CD14-positive monocyte (primary cell): ENCODE results near the gene GRIA3. TPM values are rescaled to one million over a fixed set of nuclear protein-coding genes. Genes with fewer than 3 reads are reported as not detected.

Experiments
- DNase-seq, 3 donors: peaks; one replicate each; pipeline ENCODE4 v3.0.0-alpha.2; 2011 to 2022
- H2AFZ ChIP-seq: 2 replicates; pipeline ENCODE4 v1.6.0; 2012; ENCODE audit warnings: mild to moderate bottlenecking, low read depth, low read length, inconsistent platforms; ENCODE audit not compliant: insufficient read depth, poor library complexity, severe bottlenecking
- H3K27ac ChIP-seq, 2 donors: 1 replicate in 1 of 2; 2 replicates in 1 of 2; pipeline ENCODE4 v1.5.1; 2012 to 2013; ENCODE audit warnings: low read length in 2 of 2, control low read depth in 1 of 2, inconsistent platforms in 1 of 2, low read depth in 1 of 2, mild to moderate bottlenecking in 1 of 2
- H3K27me3 ChIP-seq, 2 donors: one replicate each; pipeline versions ENCODE4 v1.6.0 to v1.6.1; 2011 to 2013; ENCODE audit warnings: low read length in 2 of 2; ENCODE audit not compliant: control insufficient read depth in 2 of 2, insufficient read depth in 2 of 2
- H3K36me3 ChIP-seq, 2 donors: replicated peaks in 1 of 2; 1 replicate in 1 of 2; 2 replicates in 1 of 2; pipeline versions ENCODE4 v1.5.1 to v1.6.1; 2012 to 2013; ENCODE audit warnings: low read length in 2 of 2, control low read depth in 1 of 2, inconsistent platforms in 1 of 2, mild to moderate bottlenecking in 1 of 2; ENCODE audit not compliant: insufficient read depth in 2 of 2, control insufficient read depth in 1 of 2
- H3K4me1 ChIP-seq, 2 donors: 1 replicate in 1 of 2; 2 replicates in 1 of 2; pipeline versions ENCODE4 v1.5.1 to v1.6.1; 2012 to 2013; ENCODE audit warnings: low read length in 2 of 2, control low read depth in 1 of 2, inconsistent platforms in 1 of 2, mild to moderate bottlenecking in 1 of 2, moderate library complexity in 1 of 2; ENCODE audit not compliant: insufficient read depth in 2 of 2, control insufficient read depth in 1 of 2
- H3K4me2 ChIP-seq: replicated peaks from 2 replicates; pipeline ENCODE3; 2012; ENCODE audit warnings: low read length, moderate library complexity, mild to moderate bottlenecking; ENCODE audit not compliant: poor library complexity, severe bottlenecking; ENCODE audit errors: extremely low read depth
- H3K4me3 ChIP-seq, 3 experiments: fragments of 200-600 bp in 1 of 3; sonication (generic) in 1 of 3; replicated peaks in 1 of 3; 1 replicate in 2 of 3; 2 replicates in 1 of 3; pipeline ENCODE4 v1.5.1; 2011 to 2013; ENCODE audit warnings: low read length in 3 of 3, mild to moderate bottlenecking in 3 of 3, control low read depth in 2 of 3, low read depth in 2 of 3, inconsistent platforms in 1 of 3, moderate library complexity in 1 of 3
- H3K79me2 ChIP-seq: 2 replicates; pipeline ENCODE4 v1.6.0; 2012; ENCODE audit warnings: mild to moderate bottlenecking, control low read depth, inconsistent platforms, low read length, moderate library complexity; ENCODE audit not compliant: insufficient read depth
- H3K9ac ChIP-seq: 2 replicates; pipeline ENCODE4 v1.6.0; 2017; ENCODE audit warnings: low read length, mild to moderate bottlenecking; ENCODE audit not compliant: insufficient read depth, poor library complexity, severe bottlenecking
- H3K9me3 ChIP-seq, 2 donors: replicated peaks in 1 of 2; 1 replicate in 1 of 2; 2 replicates in 1 of 2; pipeline versions ENCODE4 v1.5.1 to v1.6.1; 2012 to 2013; ENCODE audit warnings: low read length in 2 of 2, control low read depth in 1 of 2; ENCODE audit not compliant: control insufficient read depth in 1 of 2, insufficient read depth in 1 of 2
- H4K20me1 ChIP-seq: 2 replicates; pipeline ENCODE4 v1.6.0; 2012; ENCODE audit warnings: mild to moderate bottlenecking, low read length, control low read depth, moderate library complexity; ENCODE audit not compliant: insufficient read depth
- H3K27ac Mint-ChIP-seq, 7 donors: one replicate each; pipeline ENCODE4 v1.8.0; 2020; ENCODE audit warnings: mild to moderate bottlenecking in 7 of 7, mixed read lengths in 7 of 7, moderate library complexity in 6 of 7, inconsistent platforms in 2 of 7
- H3K27me3 Mint-ChIP-seq, 3 donors: one replicate each; pipeline ENCODE4 v1.8.0; 2021 to 2022; ENCODE audit warnings: low read depth in 3 of 3, mild to moderate bottlenecking in 3 of 3, mixed read lengths in 3 of 3, moderate library complexity in 3 of 3, inconsistent platforms in 1 of 3
- H3K36me3 Mint-ChIP-seq, 2 donors: one replicate each; pipeline ENCODE4 v1.8.0; 2020; ENCODE audit warnings: mixed read lengths in 2 of 2, inconsistent platforms in 1 of 2, mild to moderate bottlenecking in 1 of 2
- H3K4me1 Mint-ChIP-seq: one replicate; pipeline ENCODE4 v1.8.0; 2020; ENCODE audit warnings: mild to moderate bottlenecking, mixed read lengths
- H3K4me3 Mint-ChIP-seq, 2 donors: one replicate each; pipeline ENCODE4 v1.8.0; 2020; ENCODE audit warnings: mild to moderate bottlenecking in 2 of 2, mixed read lengths in 2 of 2, moderate library complexity in 1 of 2
- H3K9me3 Mint-ChIP-seq, 7 donors: one replicate each; pipeline ENCODE4 v1.8.0; 2020 to 2022; ENCODE audit warnings: mixed read lengths in 7 of 7, mild to moderate bottlenecking in 6 of 7, moderate library complexity in 6 of 7, inconsistent platforms in 2 of 7
- CTCF ChIP-seq: fragments of 200-600 bp; IDR thresholded peaks from one replicate; pipeline ENCODE4 v1.8.0; 2022; ENCODE audit warnings: antibody characterized with exemption, mild to moderate bottlenecking
- WGBS: methylation state at CpG from one replicate; pipeline ENCODE4 v1.1.5; 2013; ENCODE audit warnings: missing lambda C conversion rate; ENCODE audit not compliant: insufficient coverage; 5-methylcytosine and 5-hydroxymethylcytosine counted together
- intact Hi-C, 2 donors: fragments of 100-400 bp; cut with micrococcal nuclease; formaldehyde crosslinking; loops; one replicate each; pipeline versions ENCODE4 v1.15.0 to v1.15.1; 2023
- polyA plus RNA-seq, 3 donors: library from polyadenylated mRNA; depleted of rRNA in 1 of 3; unstranded in 2 of 3; stranded (reverse) in 1 of 3; fragments of 300-500 nt in 2 of 3; fragments of >200 nt in 1 of 3; fragmentation: Illumina TruSeq in 2 of 3; gene quantifications; 1 replicate in 2 of 3; 2 replicates in 1 of 3; pipeline ENCODE4 v1.2.3, GENCODE V29; 2012 to 2021

GRIA3 gene
- polyA plus RNA-seq, 3 donors = not detected

DNA sequence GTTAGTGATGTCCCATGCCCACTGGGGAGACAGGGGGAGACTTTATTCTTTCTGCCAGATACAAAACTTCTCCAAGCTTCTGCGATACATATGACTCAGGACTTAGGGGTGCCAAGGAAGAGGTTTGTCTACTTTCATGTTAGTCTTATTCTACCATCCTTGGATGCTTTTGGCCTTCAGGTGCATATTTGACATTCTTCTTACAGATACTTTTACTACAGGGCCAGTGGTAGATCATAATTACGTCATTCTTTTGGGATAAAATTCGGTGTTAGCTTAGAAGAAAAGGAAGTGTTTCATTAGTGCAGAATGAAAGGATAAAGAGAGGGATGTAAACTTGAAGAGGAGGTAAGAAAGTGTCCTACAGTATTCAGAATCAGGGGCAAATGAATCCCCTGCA, 303.6 kb downstream of the GRIA3 start:
- Histone ChIP-seq H3K27ac (no peak overlapping the region), H3K4me2 (no peak overlapping the region), H3K27me3 (no peaks in the 10 kb centered on the region), H3K4me3 (no peak overlapping the region), H3K36me3 (no peaks in the 10 kb centered on the region), H3K9ac (no peak overlapping the region), H3K9me3 (no peaks in the 10 kb centered on the region), H3K4me1 (no peaks in the 10 kb centered on the region), H2AFZ (no peak overlapping the region), H3K79me2 (no peaks in the 10 kb centered on the region), H4K20me1 (no peaks in the 10 kb centered on the region)
- Mint-ChIP-seq H3K36me3 (no peaks in the 10 kb centered on the region), H3K27me3 (peaks cover 0 to 3% (median 3%) of the 10 kb centered on the region in 3 donors), H3K9me3 (peaks cover 0 to 3% (median 0%) of the 10 kb centered on the region in 7 donors), H3K4me1 (no peaks in the 10 kb centered on the region), H3K27ac (no peak overlapping the region), H3K4me3 (no peak overlapping the region)
- intact Hi-C loops = no loop called here
- no peak for TF ChIP-seq CTCF
- no peak for DNase-seq
- no CpG with 5 or more reads among the region's 3 CpGs for WGBS

- H3K27ac Mint-ChIP-seq = no peak overlapping the region
- intact Hi-C loops = no loop called here
Measured at GRCh38 chrX:123489011-123489410, 304.9 kb downstream of the GRIA3 start.

More at GRCh38 chrX:123489011-123489410, 304.9 kb downstream of the GRIA3 start:
- Mint-ChIP-seq H3K4me3 (no peak overlapping the region), H3K9me3 (peaks cover 0 to 3% (median 0%) of the 10 kb centered on the region in 7 donors), H3K4me1 (no peaks in the 10 kb centered on the region), H3K36me3 (no peaks in the 10 kb centered on the region), H3K27me3 (peaks cover 0 to 3% (median 2%) of the 10 kb centered on the region in 3 donors)
- Histone ChIP-seq H3K36me3 (no peaks in the 10 kb centered on the region), H3K4me2 (no peak overlapping the region), H3K4me1 (no peaks in the 10 kb centered on the region), H3K79me2 (no peaks in the 10 kb centered on the region), H3K27me3 (no peaks in the 10 kb centered on the region), H3K27ac (no peak overlapping the region), H3K4me3 (no peak overlapping the region), H3K9me3 (no peaks in the 10 kb centered on the region), H4K20me1 (no peaks in the 10 kb centered on the region), H3K9ac (no peak overlapping the region), H2AFZ (no peak overlapping the region)
- WGBS = no CpG with 5 or more reads among the region's 1 CpG
- DNase-seq = no peak
- no peak for TF ChIP-seq CTCF
